MM.1S (cell line): Measurements from ENCODE around the gene SCFD2.

ENCODE experiments used
- EZH2 ChIP-seq: fragments of 300-600 bp; sonication (generic); optimal IDR thresholded peaks from 2 replicates; pipeline ENCODE3; 2017; ENCODE audit warnings: low read depth, mild to moderate bottlenecking, antibody characterized with exemption, low read length, mixed read lengths
- EZH2phosphoT487 ChIP-seq: fragments of 300-600 bp; sonication (generic); IDR thresholded peaks from 2 replicates; pipeline ENCODE4 v1.6.1; 2018; ENCODE audit warnings: antibody characterized with exemption, low read length
- TF ChIP-seq, protein P1 (sequence below): fragments of 300-600 bp; sonication (generic); IDR thresholded peaks from 2 replicates; pipeline ENCODE4 v1.5.1; 2016; ENCODE audit warnings: antibody characterized with exemption, low read length, mixed read lengths

DNA sequence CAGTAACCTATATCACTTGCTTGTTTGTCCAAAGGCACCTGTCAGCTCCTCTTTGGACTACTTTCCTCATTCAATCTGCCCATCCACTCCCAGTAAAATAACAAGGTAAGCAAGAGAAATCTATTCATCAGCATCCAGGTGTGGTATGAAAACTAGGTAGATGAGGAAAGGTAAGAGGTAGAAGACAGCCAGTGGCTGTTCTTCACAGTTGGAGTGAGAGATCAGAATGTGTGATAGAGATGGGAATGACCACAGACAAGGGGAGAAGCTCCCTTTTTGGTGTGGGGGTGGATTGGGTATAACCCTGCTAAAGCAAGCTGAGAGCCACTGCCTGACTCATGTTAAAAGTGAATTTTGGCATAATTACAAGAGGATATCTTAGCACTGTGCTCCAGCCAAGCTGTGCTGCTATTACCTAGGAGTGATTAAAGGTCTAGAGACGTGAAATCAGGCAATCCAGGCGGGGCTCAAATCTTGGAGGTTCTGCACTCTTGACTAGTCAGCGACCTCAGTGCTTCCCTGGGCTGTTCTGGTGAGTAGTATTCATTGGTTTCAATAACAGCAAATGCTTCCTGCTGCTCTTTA is 531.8 kb downstream of the SCFD2 start:
- TF ChIP-seq, protein P1, sequence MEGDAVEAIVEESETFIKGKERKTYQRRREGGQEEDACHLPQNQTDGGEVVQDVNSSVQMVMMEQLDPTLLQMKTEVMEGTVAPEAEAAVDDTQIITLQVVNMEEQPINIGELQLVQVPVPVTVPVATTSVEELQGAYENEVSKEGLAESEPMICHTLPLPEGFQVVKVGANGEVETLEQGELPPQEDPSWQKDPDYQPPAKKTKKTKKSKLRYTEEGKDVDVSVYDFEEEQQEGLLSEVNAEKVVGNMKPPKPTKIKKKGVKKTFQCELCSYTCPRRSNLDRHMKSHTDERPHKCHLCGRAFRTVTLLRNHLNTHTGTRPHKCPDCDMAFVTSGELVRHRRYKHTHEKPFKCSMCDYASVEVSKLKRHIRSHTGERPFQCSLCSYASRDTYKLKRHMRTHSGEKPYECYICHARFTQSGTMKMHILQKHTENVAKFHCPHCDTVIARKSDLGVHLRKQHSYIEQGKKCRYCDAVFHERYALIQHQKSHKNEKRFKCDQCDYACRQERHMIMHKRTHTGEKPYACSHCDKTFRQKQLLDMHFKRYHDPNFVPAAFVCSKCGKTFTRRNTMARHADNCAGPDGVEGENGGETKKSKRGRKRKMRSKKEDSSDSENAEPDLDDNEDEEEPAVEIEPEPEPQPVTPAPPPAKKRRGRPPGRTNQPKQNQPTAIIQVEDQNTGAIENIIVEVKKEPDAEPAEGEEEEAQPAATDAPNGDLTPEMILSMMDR = no peak
- TF ChIP-seq EZH2 (no peak), EZH2phosphoT487 (no peak)
